IMR-90 (cell line): ENCODE measurements around the gene STX7. TPM values are rescaled to one million over a fixed set of nuclear protein-coding genes. Genes with fewer than 3 reads are reported as not detected.

Experiments
- ATAC-seq: fragments of 200-7000 bp; cut with Tn5 transposase; 2 replicates; pipeline ENCODE4 v1.9.1; 2020; ENCODE audit warnings: low read depth, mild to moderate bottlenecking, moderate library complexity
- BruUV-seq: library from RNA; stranded (reverse); fragments of 400-500 nt; replicated peaks from 2 replicates; lab custom pipeline; 2021; lab: Mats Ljungman, UMichigan
- CTCF ChIA-PET: fragments of 300-600 bp; formaldehyde crosslinking; extraction: SDS; loops from one replicate; lab custom pipeline; 2021; ENCODE audit warnings: antibody characterized with exemption; lab: Yijun Ruan, JAX
- POLR2A ChIA-PET: fragments of 300-600 bp; sonication (Branson Sonifier 250); formaldehyde crosslinking; loops from one replicate; lab custom pipeline; 2022; ENCODE audit warnings: antibody characterized with exemption; ENCODE audit not compliant: unreplicated experiment; lab: Charles Lee
- DNase-seq: peaks from one replicate; pipeline ENCODE4 v3.0.0; 2013
- H2AFZ ChIP-seq: replicated peaks from 2 replicates; pipeline ENCODE3; 2013; ENCODE audit warnings: low read length, mild to moderate bottlenecking; ENCODE audit not compliant: poor library complexity
- H2AK5ac ChIP-seq: 2 replicates; pipeline ENCODE4 v1.6.1; 2013; ENCODE audit warnings: low read depth, low read length, inconsistent platforms
- H2AK9ac ChIP-seq: replicated peaks from 2 replicates; pipeline ENCODE3; 2013; ENCODE audit warnings: mild to moderate bottlenecking, low read depth, low read length, moderate library complexity; ENCODE audit not compliant: poor library complexity
- H2BK120ac ChIP-seq: 2 replicates; pipeline ENCODE4 v1.6.1; 2013; ENCODE audit warnings: low read depth, low read length, inconsistent platforms
- H2BK15ac ChIP-seq: 3 replicates; pipeline ENCODE4 v1.6.1; 2013; ENCODE audit warnings: low read depth, low read length, inconsistent platforms
- H2BK20ac ChIP-seq: 2 replicates; pipeline ENCODE4 v1.6.1; 2013; ENCODE audit warnings: low read depth, mild to moderate bottlenecking, inconsistent platforms, low read length, moderate library complexity
- H2BK5ac ChIP-seq: 2 replicates; pipeline ENCODE4 v1.6.1; 2013; ENCODE audit warnings: mild to moderate bottlenecking, low read depth, low read length, inconsistent platforms; ENCODE audit not compliant: poor library complexity, severe bottlenecking
- H3K14ac ChIP-seq: replicated peaks from 2 replicates; pipeline ENCODE4 v1.6.1; 2013; ENCODE audit warnings: low read depth, low read length, inconsistent platforms
- H3K18ac ChIP-seq: 2 replicates; pipeline ENCODE4 v1.6.1; 2013; ENCODE audit warnings: low read depth, low read length, control low read depth
- H3K23ac ChIP-seq: 2 replicates; pipeline ENCODE4 v1.6.1; 2013; ENCODE audit warnings: low read depth, low read length, inconsistent platforms
- H3K27ac ChIP-seq: 2 replicates; pipeline ENCODE4 v1.5.1; 2013; ENCODE audit warnings: mild to moderate bottlenecking, control low read depth, low read length; ENCODE audit not compliant: insufficient read depth
- H3K27me3 ChIP-seq: 2 replicates; pipeline ENCODE4 v1.6.1; 2013; ENCODE audit warnings: low read length; ENCODE audit not compliant: control insufficient read depth, insufficient read depth
- H3K36me3 ChIP-seq: 2 replicates; pipeline ENCODE4 v1.6.1; 2013; ENCODE audit warnings: low read length, mixed read lengths; ENCODE audit not compliant: control insufficient read depth, insufficient read depth
- H3K4ac ChIP-seq: 2 replicates; pipeline ENCODE4 v1.6.1; 2013; ENCODE audit warnings: low read depth, low read length, inconsistent platforms
- H3K4me1 ChIP-seq: 2 replicates; pipeline ENCODE4 v1.6.1; 2013; ENCODE audit warnings: low read length, mixed read lengths; ENCODE audit not compliant: control insufficient read depth, insufficient read depth
- H3K4me2 ChIP-seq: 2 replicates; pipeline ENCODE4 v1.6.1; 2013; ENCODE audit warnings: low read depth, mild to moderate bottlenecking, control low read depth, low read length, moderate library complexity
- H3K4me3 ChIP-seq: 2 replicates; pipeline ENCODE4 v1.5.1; 2013; ENCODE audit warnings: low read depth, mild to moderate bottlenecking, control low read depth, low read length, moderate library complexity; ENCODE audit not compliant: insufficient read depth
- H3K56ac ChIP-seq: 2 replicates; pipeline ENCODE4 v1.6.1; 2013; ENCODE audit warnings: low read length, inconsistent platforms; ENCODE audit not compliant: insufficient read depth; ENCODE audit errors: extremely low read depth
- H3K79me1 ChIP-seq, 2 experiments: 2 replicates each; pipeline ENCODE4 v1.6.1; 2013; ENCODE audit warnings: low read length in 2 of 2, inconsistent platforms in 1 of 2, low read depth in 1 of 2
- H3K9ac ChIP-seq: 2 replicates; pipeline ENCODE4 v1.6.1; 2013; ENCODE audit warnings: low read depth, low read length, control low read depth
- H3K9me1 ChIP-seq: 2 replicates; pipeline ENCODE4 v1.6.1; 2013; ENCODE audit warnings: low read length, inconsistent platforms; ENCODE audit not compliant: insufficient read depth
- H3K9me3 ChIP-seq: 2 replicates; pipeline ENCODE4 v1.6.1; 2013; ENCODE audit warnings: low read length; ENCODE audit not compliant: control insufficient read depth, insufficient read depth
- H4K20me1 ChIP-seq: 2 replicates; pipeline ENCODE4 v1.6.1; 2013; ENCODE audit warnings: low read length, inconsistent platforms; ENCODE audit not compliant: insufficient read depth
- H4K5ac ChIP-seq: 2 replicates; pipeline ENCODE4 v1.6.1; 2013; ENCODE audit warnings: mild to moderate bottlenecking, low read depth, low read length, control low read depth
- H4K8ac ChIP-seq, 2 experiments: 2 replicates each; pipeline ENCODE4 v1.6.1; 2013; ENCODE audit warnings: low read depth in 2 of 2, low read length in 2 of 2, control low read depth in 1 of 2, inconsistent platforms in 1 of 2
- H4K91ac ChIP-seq: 2 replicates; pipeline ENCODE4 v1.6.1; 2013; ENCODE audit warnings: low read depth, low read length, inconsistent platforms; ENCODE audit not compliant: insufficient read depth
- CHD1 ChIP-seq: IDR thresholded peaks from 2 replicates; pipeline ENCODE4 v1.6.1; 2012; ENCODE audit warnings: low read depth, low read length, improper control_type of control experiment
- NFE2L2 ChIP-seq: fragments of 150-350 bp; IDR thresholded peaks from 2 replicates; pipeline ENCODE4 v1.6.1; 2016; ENCODE audit warnings: low read depth, mild to moderate bottlenecking, low read length
- POLR2A ChIP-seq: IDR thresholded peaks from 2 replicates; pipeline ENCODE4 v1.6.1; 2012; ENCODE audit warnings: mild to moderate bottlenecking, low read depth, low read length
- RCOR1 ChIP-seq: IDR thresholded peaks from 2 replicates; pipeline ENCODE4 v1.6.1; 2012; ENCODE audit warnings: mild to moderate bottlenecking, low read length, improper control_type of control experiment; ENCODE audit not compliant: insufficient replicate concordance
- SMC3 ChIP-seq: fragments of 150-350 bp; IDR thresholded peaks from 2 replicates; pipeline ENCODE4 v1.6.1; 2016; ENCODE audit warnings: low read depth, mild to moderate bottlenecking, antibody characterized with exemption, low read length, moderate library complexity
- WGBS, 2 experiments: methylation state at CpG; one replicate each; pipeline versions ENCODE4 v1.1.5 to v1.1.7; 2013; ENCODE audit warnings: missing lambda C conversion rate in 2 of 2; ENCODE audit not compliant: insufficient read length in 1 of 2; ENCODE audit errors: extremely low coverage in 2 of 2; 5-methylcytosine and 5-hydroxymethylcytosine counted together
- dilution Hi-C: fragments of 300-500 bp; cut with HindIII; formaldehyde crosslinking; loops from one replicate; pipeline ENCODE4 v1.14.3; 2018; ENCODE audit warnings: low sequenced_read_pairs; ENCODE audit not compliant: unreplicated experiment
- in situ Hi-C: fragments of 300-500 bp; cut with MboI; formaldehyde crosslinking; loops from 3 replicates; pipeline ENCODE4 v1.14.3; 2019; ENCODE audit warnings: low sequenced_read_pairs, inconsistent platforms, mixed read lengths
- intact Hi-C: fragments of 100-400 bp; cut with micrococcal nuclease; formaldehyde crosslinking; loops from 2 replicates; pipeline ENCODE4 v1.10.0; 2022
- polyA plus RNA-seq, 3 experiments: library from polyadenylated mRNA; depleted of rRNA; stranded (reverse); fragments of >200 nt; gene quantifications; 2 replicates each; pipeline ENCODE4 v1.2.3, GENCODE V29; 2012; ENCODE audit warnings: low replicate concordance in 1 of 3
- total RNA-seq: library from RNA; depleted of rRNA; stranded (reverse); fragments of >200 nt; gene quantifications from 2 replicates; pipeline ENCODE4 v1.2.3, GENCODE V29; 2012
- TF ChIP-seq, protein P1 (sequence below): fragments of 150-350 bp; IDR thresholded peaks from 2 replicates; pipeline ENCODE4 v1.6.1; 2017; ENCODE audit warnings: mild to moderate bottlenecking, antibody characterized with exemption, low read length, low read depth

STX7 gene
- total and polyA plus RNA-seq, 2 of the 4 experiments (the other 2 are of a cell fraction): 16.5 to 35.1 TPM

DNA sequence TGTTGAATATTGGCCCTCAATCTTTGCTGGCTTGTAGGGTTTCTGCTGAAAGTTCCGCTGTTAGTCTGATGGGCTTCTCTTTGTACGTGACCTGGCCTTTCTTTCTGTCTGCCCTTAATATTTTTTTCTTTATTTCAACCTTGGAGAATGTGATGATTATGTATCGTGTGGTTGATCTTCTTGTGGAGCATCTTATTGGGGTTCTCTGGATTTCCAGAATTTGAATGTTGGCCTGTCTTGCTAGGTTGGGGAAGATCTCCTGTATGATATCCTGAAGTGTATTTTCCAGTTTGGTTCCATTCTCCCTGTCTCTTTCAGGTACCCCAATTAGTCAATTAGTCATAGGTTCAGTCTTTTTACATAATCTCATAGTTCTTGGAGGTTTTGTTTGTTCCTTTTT lies 89.1 kb downstream of the STX7 start:
- in situ Hi-C loops (no loop called here), intact Hi-C loops (no loop called here)
- no TSS peak for BruUV-seq

More for the DNA sequence above, 89.1 kb downstream of the STX7 start:
- Histone ChIP-seq H3K14ac (no peak overlapping the region), H3K4me3 (no peak overlapping the region), H3K9me3 (no peaks in the 10 kb centered on the region), H4K91ac (no peak overlapping the region), H4K8ac (no peak overlapping the region), H2BK120ac (no peak overlapping the region), H2AFZ (no peak overlapping the region), H3K4me2 (no peak overlapping the region), H3K4me1 (no peaks in the 10 kb centered on the region), H3K4ac (no peak overlapping the region), H4K5ac (no peak overlapping the region), H3K9ac (no peak overlapping the region), H3K9me1 (no peaks in the 10 kb centered on the region), H4K20me1 (no peaks in the 10 kb centered on the region), H3K18ac (no peak overlapping the region), H2AK9ac (no peak overlapping the region), H3K27ac (no peak overlapping the region), H3K36me3 (no peaks in the 10 kb centered on the region), H2BK20ac (no peak overlapping the region), H3K27me3 (no peaks in the 10 kb centered on the region), H2BK5ac (no peak overlapping the region), H3K23ac (no peak overlapping the region), H3K56ac (no peak overlapping the region), H2BK15ac (no peak overlapping the region), H3K79me1 (no peaks in the 10 kb centered on the region), H2AK5ac (no peak overlapping the region)
- TF ChIP-seq SMC3 (no peak), POLR2A (no peak), RCOR1 (no peak), NFE2L2 (no peak), CHD1 (no peak)
- TF ChIP-seq, protein P1, sequence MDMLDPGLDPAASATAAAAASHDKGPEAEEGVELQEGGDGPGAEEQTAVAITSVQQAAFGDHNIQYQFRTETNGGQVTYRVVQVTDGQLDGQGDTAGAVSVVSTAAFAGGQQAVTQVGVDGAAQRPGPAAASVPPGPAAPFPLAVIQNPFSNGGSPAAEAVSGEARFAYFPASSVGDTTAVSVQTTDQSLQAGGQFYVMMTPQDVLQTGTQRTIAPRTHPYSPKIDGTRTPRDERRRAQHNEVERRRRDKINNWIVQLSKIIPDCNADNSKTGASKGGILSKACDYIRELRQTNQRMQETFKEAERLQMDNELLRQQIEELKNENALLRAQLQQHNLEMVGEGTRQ: no peak
- dilution Hi-C loops: no loop called here
- ATAC-seq (no peak), DNase-seq (no peak)
- ChIA-PET POLR2A (interaction anchor here (0.6 kb wide), 1 partner anchor 15 kb away, joined by 3 read pairs; no protein-coding TSS in a partner anchor), CTCF (interaction anchor here (0.7 to 0.9 kb wide), 2 partner anchors 124 to 292 kb away, joined by 3 read pairs; no protein-coding TSS in a partner anchor)
- WGBS, 2 experiments: no CpG with 5 or more reads among the region's 3 CpGs
